ENCODE data around the gene SUFU. TPM values are rescaled to one million over a fixed set of nuclear protein-coding genes. Genes with fewer than 3 reads are reported as not detected.

The SUFU gene
- total RNA-seq, 4 donors from 2014 or later = 2.3 to 5.4 (median 4.4) TPM

GRCh38 chr10:102648889-102649796, 145.4 kb downstream of the SUFU start:
- peak; percentile 57 to 66 for DNase-seq
- Histone ChIP-seq H3K36me3 (peaks cover 5 to 15% of the 10 kb centered on the region in 2 donors), H3K27ac (peak overlapping the region; percentile 58 to 96 (median 61)), H3K4me1 (peaks cover 59 to 61% of the 10 kb centered on the region in 2 donors), H3K9me3 (no peaks in the 10 kb centered on the region), H3K27me3 (no peaks in the 10 kb centered on the region), H3K4me3 (replicated peaks in 1 of 3) (peak overlapping the region in 1 of 3 donors; percentile 14)
- WGBS, 2 donors = 38 to 42% methylated on average over 10 to 12 of the region's 25 CpGs
- intact Hi-C loops (cut with DNase I) = no loop called here
- TF ChIP-seq CTCF (IDR thresholded peaks at IDR 0.05) (no peak), POLR2A (IDR thresholded peaks at IDR 0.05) (no peak)

- TF ChIP-seq POLR2A (IDR thresholded peaks at IDR 0.05) = no peak
- no peak for TF ChIP-seq CTCF (IDR thresholded peaks at IDR 0.05)
- Histone ChIP-seq H3K9me3 (no peaks in the 10 kb centered on the region), H3K4me3 (replicated peaks in 1 of 3) (peak overlapping the region in 1 of 3 donors; percentile 14), H3K36me3 (peaks cover 5 to 23% of the 10 kb centered on the region in 2 donors), H3K27me3 (no peaks in the 10 kb centered on the region), H3K27ac (peak overlapping the region; percentile 58 to 96 (median 61)), H3K4me1 (peaks cover 59 to 61% of the 10 kb centered on the region in 2 donors)
- DNase-seq = no peak
- WGBS, 2 donors = 63 to 68% methylated on average over 9 to 10 of the region's 12 CpGs
- intact Hi-C loops (cut with DNase I) = no loop called here
Measured at GRCh38 chr10:102649797-102650654, 146.3 kb downstream of the SUFU start.

- H3K27ac ChIP-seq = peak overlapping the region; percentile 58 to 96 (median 61)
- H3K36me3 ChIP-seq = peaks cover 13 to 32% of the 10 kb centered on the region in 2 donors
- DNase-seq = no peak
- H3K4me1 ChIP-seq = peaks cover 59 to 61% of the 10 kb centered on the region in 2 donors
- intact Hi-C loops (cut with DNase I) = no loop called here
- TF ChIP-seq CTCF (IDR thresholded peaks at IDR 0.05) = no peak
- TF ChIP-seq POLR2A (IDR thresholded peaks at IDR 0.05) = no peak
- no peaks in the 10 kb centered on the region for H3K9me3 ChIP-seq
- H3K4me3 ChIP-seq (replicated peaks in 1 of 3) = no peak overlapping the region
- WGBS, 2 donors = 45 to 72% methylated on average over 7 to 9 of the region's 11 CpGs
- H3K27me3 ChIP-seq = no peaks in the 10 kb centered on the region
Measured at GRCh38 chr10:102650655-102651454, 147.1 kb downstream of the SUFU start.

- Histone ChIP-seq H3K4me1 (peaks cover 55 to 61% of the 10 kb centered on the region in 2 donors), H3K4me3 (replicated peaks in 1 of 3) (no peak overlapping the region)
Measured at GRCh38 chr10:102651455-102652169, 147.8 kb downstream of the SUFU start.

More at GRCh38 chr10:102651455-102652169, 147.8 kb downstream of the SUFU start:
- intact Hi-C loops (cut with DNase I) = no loop called here
- H3K36me3 ChIP-seq = peaks cover 21 to 39% of the 10 kb centered on the region in 2 donors
- peak overlapping the region; percentile 29 to 96 (median 30) for H3K27ac ChIP-seq
- no peaks in the 10 kb centered on the region for H3K9me3 ChIP-seq
- TF ChIP-seq CTCF (IDR thresholded peaks at IDR 0.05) (no peak), POLR2A (IDR thresholded peaks at IDR 0.05) (no peak)
- H3K27me3 ChIP-seq = no peaks in the 10 kb centered on the region
- DNase-seq = peak in 1 of 2 donors; percentile 37
- WGBS, 2 donors = no CpG with 5 or more reads among the region's 11 CpGs
